GM18508 (cell line): ENCODE data around the gene MUTYH.
"Not testable (repeated sequence)": the region's sequence is repeated elsewhere in the genome, so short reads cannot be mapped to it uniquely, and the experiment has no call there.

ENCODE experiments used
- ATAC-seq: cut with Tn5 transposase; IDR thresholded peaks from one replicate; pipeline ENCODE4 v1.9.1; 2021; ENCODE audit warnings: moderate number of reproducible peaks; ENCODE audit not compliant: insufficient read depth, unreplicated experiment

The MUTYH gene

GRCh38 chr1:45325851-45326506 lies 14.3 kb downstream of the MUTYH start:
- no peak for ATAC-seq

GRCh38 chr1:45322486-45323040 lies 17.7 kb downstream of the MUTYH start:
- ATAC-seq = no peak

- no peak for ATAC-seq
These were observed 18.8 kb downstream of the MUTYH start for GRCh38 chr1:45321444-45321843.

- no peak for ATAC-seq
These were observed 20.5 kb downstream of the MUTYH start for GRCh38 chr1:45319761-45320160.

GRCh38 chr1:45317166-45317565 lies 23.1 kb downstream of the MUTYH start:
- ATAC-seq = no peak

- ATAC-seq = no peak
These were observed 26.0 kb downstream of the MUTYH start for GRCh38 chr1:45314266-45314665.

GRCh38 chr1:45306905-45307304 lies 33.3 kb downstream of the MUTYH start:
- ATAC-seq = no peak

- no peak for ATAC-seq
These were observed 33.9 kb downstream of the MUTYH start for GRCh38 chr1:45306319-45306718.

- no peak for ATAC-seq
These were observed 35.0 kb downstream of the MUTYH start for GRCh38 chr1:45305231-45305630.

GRCh38 chr1:45304311-45305081 lies 35.7 kb downstream of the MUTYH start:
- no peak for ATAC-seq

- ATAC-seq = peak; percentile 44
These were observed 36.5 kb downstream of the MUTYH start for GRCh38 chr1:45303520-45304310.

- ATAC-seq = no peak
These were observed 37.6 kb downstream of the MUTYH start for GRCh38 chr1:45302505-45303150.

GRCh38 chr1:45300669-45300997 lies 39.6 kb downstream of the MUTYH start:
- ATAC-seq = no peak

GRCh38 chr1:45299981-45300668 lies 40.1 kb downstream of the MUTYH start:
- no peak for ATAC-seq

- ATAC-seq = no peak
These were observed 40.9 kb downstream of the MUTYH start for GRCh38 chr1:45299296-45299695.

GRCh38 chr1:45297666-45298356 lies 42.4 kb downstream of the MUTYH start:
- ATAC-seq = no peak

GRCh38 chr1:45291716-45292115 lies 48.5 kb downstream of the MUTYH start:
- no peak for ATAC-seq

GRCh38 chr1:45291002-45291401 lies 49.2 kb downstream of the MUTYH start:
- not testable (repeated sequence) for ATAC-seq

- not testable (repeated sequence) for ATAC-seq
These were observed 53.7 kb downstream of the MUTYH start for GRCh38 chr1:45286521-45286920.
